ENCODE data around the gene PRSS57. TPM values are rescaled to one million over a fixed set of nuclear protein-coding genes. Genes with fewer than 3 reads are reported as not detected.

Gene PRSS57
- total and polyA plus RNA-seq, 2 of the 13 experiments (the other 11 are each of a cell fraction or from before 2014, with no cell fraction given): 0.12 TPM; not detected in 1

DNA sequence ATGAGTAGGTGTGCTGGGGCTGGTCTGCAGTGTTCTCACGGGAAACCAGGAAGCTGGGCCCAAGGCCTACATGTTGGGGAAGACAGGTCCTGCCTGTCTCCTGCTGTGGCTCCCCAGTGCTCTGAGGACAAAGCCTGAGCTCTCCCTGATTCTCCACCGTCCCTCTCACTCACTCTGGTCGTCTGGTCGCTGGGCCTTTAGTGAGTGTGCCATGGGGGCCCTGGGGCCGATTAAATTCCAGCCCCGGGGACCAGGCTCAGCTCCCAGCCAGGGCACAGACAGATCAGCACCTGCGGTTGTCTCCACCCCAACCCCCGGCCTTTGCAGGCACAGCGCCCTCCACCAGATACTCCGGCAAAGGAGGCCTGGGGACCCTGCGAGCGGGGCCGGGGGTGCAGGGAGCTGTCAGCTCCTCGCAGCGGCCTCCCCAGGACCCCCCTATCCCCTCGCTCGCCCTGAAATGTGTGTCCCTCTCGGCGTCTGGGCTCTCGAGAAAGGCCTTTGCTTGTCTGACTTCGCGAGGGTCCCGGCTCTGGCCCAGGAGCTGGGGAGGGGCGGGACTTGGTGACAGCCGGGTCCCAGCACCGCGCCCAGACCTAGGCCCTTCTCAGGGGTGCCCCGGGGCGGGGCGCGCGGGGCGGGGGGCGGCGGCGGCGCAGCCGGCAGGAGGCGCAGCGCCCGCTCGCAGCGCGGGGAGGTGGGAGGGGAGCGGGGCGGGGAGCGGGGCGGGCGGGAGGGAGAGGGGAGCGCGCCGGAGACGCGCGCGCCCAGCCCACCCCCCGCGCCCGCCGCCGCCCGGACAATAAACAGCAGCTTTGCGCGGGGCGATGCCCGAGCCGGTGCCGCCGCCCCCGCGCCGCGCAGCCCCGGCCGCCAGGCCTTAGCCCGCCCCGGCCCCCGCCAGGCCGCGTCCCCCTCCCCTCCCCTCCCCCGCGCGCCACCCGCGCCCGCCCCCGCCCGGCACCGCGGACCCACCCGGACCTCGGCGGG, 13.2 kb upstream of the PRSS57 start, which contains the start of gene PALM (continued):
- TF ChIP-seq ZEB1 (IDR thresholded peaks at IDR 0.05; ENCODE audit: insufficient replicate concordance, low read depth) (no peak), ZNF143 (CRISPR knock-in tag; IDR thresholded peaks at IDR 0.05) (no peak), ZNF124 (CRISPR knock-in tag; IDR thresholded peaks at IDR 0.05) (no peak), ZNF382 (CRISPR knock-in tag; IDR thresholded peaks at IDR 0.05; ENCODE audit: borderline replicate concordance) (no peak), GLI4 (CRISPR knock-in tag; IDR thresholded peaks at IDR 0.05; ENCODE audit: borderline replicate concordance) (no peak), POLR2AphosphoS2 (IDR thresholded peaks at IDR 0.05; ENCODE audit: low read depth, low read length) (no peak), KAT8 (CRISPR knock-in tag; IDR thresholded peaks at IDR 0.05) (no peak), ZFYVE20 (CRISPR knock-in tag; IDR thresholded peaks at IDR 0.05; ENCODE audit: borderline replicate concordance, low read depth) (no peak), HIVEP1 (CRISPR knock-in tag; IDR thresholded peaks at IDR 0.05) (peak; percentile 36; the same call in 1 of the 2 replicates), KLF15 (CRISPR knock-in tag; IDR thresholded peaks at IDR 0.05; ENCODE audit: borderline replicate concordance) (no peak), TEAD3 (CRISPR knock-in tag; optimal IDR thresholded peaks at IDR 0.05; ENCODE audit: borderline replicate concordance) (no peak), PITX1 (CRISPR knock-in tag; IDR thresholded peaks at IDR 0.05) (no peak), LCORL (IDR thresholded peaks at IDR 0.05) (no peak), LCORL (CRISPR knock-in tag; IDR thresholded peaks at IDR 0.05) (no peak), MLLT10 (CRISPR knock-in tag; IDR thresholded peaks at IDR 0.05) (no peak), YY1 (IDR thresholded peaks at IDR 0.05; ENCODE audit: insufficient read depth, insufficient replicate concordance, low read depth, low read length) (no peak), SP1 (IDR thresholded peaks at IDR 0.05) (no peak), SP1 (CRISPR knock-in tag; IDR thresholded peaks at IDR 0.05) (no peak), ZNF234 (CRISPR knock-in tag; conservative IDR thresholded peaks at IDR 0.05) (no peak), ZNF703 (CRISPR knock-in tag; IDR thresholded peaks at IDR 0.05; ENCODE audit: borderline replicate concordance) (no peak), TBX3 (IDR thresholded peaks at IDR 0.05; ENCODE audit: borderline replicate concordance) (no peak), AGO1 (IDR thresholded peaks at IDR 0.05; ENCODE audit: low read depth, low read length, poor library complexity, severe bottlenecking) (no peak), ZNF343 (CRISPR knock-in tag; IDR thresholded peaks at IDR 0.05) (no peak), U2AF2 (IDR thresholded peaks at IDR 0.05; ENCODE audit: low read depth, low read length) (no peak), NONO (IDR thresholded peaks at IDR 0.05) (no peak), NONO (CRISPR knock-in tag; conservative IDR thresholded peaks at IDR 0.05) (no peak)
- TF ChIP-seq, protein P1, sequence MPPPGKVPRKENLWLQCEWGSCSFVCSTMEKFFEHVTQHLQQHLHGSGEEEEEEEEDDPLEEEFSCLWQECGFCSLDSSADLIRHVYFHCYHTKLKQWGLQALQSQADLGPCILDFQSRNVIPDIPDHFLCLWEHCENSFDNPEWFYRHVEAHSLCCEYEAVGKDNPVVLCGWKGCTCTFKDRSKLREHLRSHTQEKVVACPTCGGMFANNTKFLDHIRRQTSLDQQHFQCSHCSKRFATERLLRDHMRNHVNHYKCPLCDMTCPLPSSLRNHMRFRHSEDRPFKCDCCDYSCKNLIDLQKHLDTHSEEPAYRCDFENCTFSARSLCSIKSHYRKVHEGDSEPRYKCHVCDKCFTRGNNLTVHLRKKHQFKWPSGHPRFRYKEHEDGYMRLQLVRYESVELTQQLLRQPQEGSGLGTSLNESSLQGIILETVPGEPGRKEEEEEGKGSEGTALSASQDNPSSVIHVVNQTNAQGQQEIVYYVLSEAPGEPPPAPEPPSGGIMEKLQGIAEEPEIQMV (CRISPR knock-in tag; IDR thresholded peaks at IDR 0.05; ENCODE audit: low read depth): no peak
- TF ChIP-seq, protein P2, sequence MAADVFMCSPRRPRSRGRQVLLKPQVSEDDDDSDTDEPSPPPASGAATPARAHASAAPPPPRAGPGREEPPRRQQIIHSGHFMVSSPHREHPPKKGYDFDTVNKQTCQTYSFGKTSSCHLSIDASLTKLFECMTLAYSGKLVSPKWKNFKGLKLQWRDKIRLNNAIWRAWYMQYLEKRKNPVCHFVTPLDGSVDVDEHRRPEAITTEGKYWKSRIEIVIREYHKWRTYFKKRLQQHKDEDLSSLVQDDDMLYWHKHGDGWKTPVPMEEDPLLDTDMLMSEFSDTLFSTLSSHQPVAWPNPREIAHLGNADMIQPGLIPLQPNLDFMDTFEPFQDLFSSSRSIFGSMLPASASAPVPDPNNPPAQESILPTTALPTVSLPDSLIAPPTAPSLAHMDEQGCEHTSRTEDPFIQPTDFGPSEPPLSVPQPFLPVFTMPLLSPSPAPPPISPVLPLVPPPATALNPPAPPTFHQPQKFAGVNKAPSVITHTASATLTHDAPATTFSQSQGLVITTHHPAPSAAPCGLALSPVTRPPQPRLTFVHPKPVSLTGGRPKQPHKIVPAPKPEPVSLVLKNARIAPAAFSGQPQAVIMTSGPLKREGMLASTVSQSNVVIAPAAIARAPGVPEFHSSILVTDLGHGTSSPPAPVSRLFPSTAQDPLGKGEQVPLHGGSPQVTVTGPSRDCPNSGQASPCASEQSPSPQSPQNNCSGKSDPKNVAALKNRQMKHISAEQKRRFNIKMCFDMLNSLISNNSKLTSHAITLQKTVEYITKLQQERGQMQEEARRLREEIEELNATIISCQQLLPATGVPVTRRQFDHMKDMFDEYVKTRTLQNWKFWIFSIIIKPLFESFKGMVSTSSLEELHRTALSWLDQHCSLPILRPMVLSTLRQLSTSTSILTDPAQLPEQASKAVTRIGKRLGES (CRISPR knock-in tag; IDR thresholded peaks at IDR 0.05; ENCODE audit: borderline replicate concordance): no peak

All from HepG2 (cell line).